Upper lobe of left lung (tissue), 4 donors: ENCODE data around the gene PVRIG.
"Not testable (repeated sequence)": the region's sequence is repeated elsewhere in the genome, so short reads cannot be mapped to it uniquely, and the experiment has no call there.

Experiments used
- CTCF ChIP-seq, 6 experiments: fragments of 450-650 bp in 4 of 6; fragments of 200-600 bp in 2 of 6; sonication (generic) in 2 of 6; IDR thresholded peaks; one replicate each; pipeline ENCODE4 v1.5.1; 2016 to 2019; ENCODE audit warnings: antibody characterized with exemption in 6 of 6
- EP300 ChIP-seq, 4 donors: sonication (generic); formaldehyde crosslinking; IDR thresholded peaks; one replicate each; pipeline ENCODE4 v1.5.1; 2017; ENCODE audit warnings: antibody characterized with exemption in 4 of 4, control low read depth in 2 of 4
- POLR2A ChIP-seq, 4 donors: fragments of 450-650 bp; IDR thresholded peaks; one replicate each; pipeline ENCODE4 v1.5.1; 2016 to 2017; ENCODE audit warnings: antibody characterized with exemption in 4 of 4, mild to moderate bottlenecking in 2 of 4

- not testable (repeated sequence) for TF ChIP-seq EP300, CTCF, POLR2A (IDR thresholded peaks at IDR 0.05)
These were observed 25.3 kb downstream of the PVRIG start for GRCh38 chr7:100244988-100245605.
